ENCODE data around the gene DTNBP1. TPM values are rescaled to one million over a fixed set of nuclear protein-coding genes. Genes with fewer than 3 reads are reported as not detected.

Gene DTNBP1
- total and polyA plus RNA-seq, 2 experiments from 2014 or later, result 0.32 to 15.8 TPM

- H3F3A ChIP-seq (ENCODE audit: insufficient read depth), result no peaks in the 10 kb centered on the region
- no peaks in the 10 kb centered on the region for H4K20me1 ChIP-seq (ENCODE audit: insufficient read depth)
- no peak overlapping the region for H2AFZ ChIP-seq
- H3K4me1 ChIP-seq (ENCODE audit: insufficient read depth), result no peaks in the 10 kb centered on the region
- DNase-seq, result no peak
- H3K9ac ChIP-seq, result no peak overlapping the region
- H3K9me3 ChIP-seq (ENCODE audit: low read depth), result no peaks in the 10 kb centered on the region
- in situ Hi-C loops (cut with MboI), result no loop called here
- no peak overlapping the region for H3K27ac ChIP-seq
- no peaks in the 10 kb centered on the region; the same call in 1 of the 2 replicates for H3K36me3 ChIP-seq (ENCODE audit: low read depth)
- no peaks in the 10 kb centered on the region for H3K27me3 ChIP-seq (replicated peaks; ENCODE audit: insufficient read depth)
- H3K79me2 ChIP-seq (ENCODE audit: insufficient read depth), result no peaks in the 10 kb centered on the region
- H3K9me2 ChIP-seq (ENCODE audit: insufficient read depth), result no peaks in the 10 kb centered on the region
- H3K4me3 ChIP-seq, result no peak overlapping the region
- TF ChIP-seq EZH2 (IDR thresholded peaks at IDR 0.05; ENCODE audit: insufficient read depth, poor library complexity, severe bottlenecking), result no peak
- TF ChIP-seq EZH2phosphoT487 (IDR thresholded peaks at IDR 0.05; ENCODE audit: insufficient read depth, low read depth), result no peak
- no peak overlapping the region for H3K4me2 ChIP-seq (ENCODE audit: unreplicated experiment)
These were observed 24.5 kb downstream of the DTNBP1 start for GRCh38 chr6:15638373-15638772.

DNA sequence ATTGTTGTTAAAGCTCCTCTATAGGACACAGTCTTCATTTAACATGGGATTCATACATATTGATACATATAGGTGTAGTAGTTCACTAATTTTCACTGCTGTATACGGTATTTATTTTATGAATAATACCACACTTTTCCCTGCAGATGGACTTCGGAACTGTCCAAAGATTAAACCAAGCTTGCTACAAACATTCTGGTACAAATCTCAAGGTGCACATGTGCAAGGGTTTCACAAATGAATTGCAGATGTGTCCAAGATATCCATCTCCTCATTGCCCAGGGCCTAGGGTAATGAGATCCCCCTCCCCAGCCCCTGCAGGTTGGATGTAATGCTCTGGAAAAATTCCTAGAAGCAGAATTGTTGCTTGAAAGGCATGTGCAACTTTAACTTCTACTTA, 31.4 kb downstream of the DTNBP1 start:
- Histone ChIP-seq H2AFZ (no peak overlapping the region), H3K9me2 (ENCODE audit: insufficient read depth) (no peaks in the 10 kb centered on the region), H3K9ac (no peak overlapping the region), H3K4me3 (no peak overlapping the region), H3F3A (ENCODE audit: insufficient read depth) (peaks cover 18% of the 10 kb centered on the region), H3K79me2 (ENCODE audit: insufficient read depth) (no peaks in the 10 kb centered on the region), H3K4me2 (ENCODE audit: unreplicated experiment) (no peak overlapping the region), H3K9me3 (ENCODE audit: low read depth) (no peaks in the 10 kb centered on the region), H3K36me3 (ENCODE audit: low read depth) (no peaks in the 10 kb centered on the region), H3K27me3 (replicated peaks; ENCODE audit: insufficient read depth) (no peaks in the 10 kb centered on the region), H3K4me1 (ENCODE audit: insufficient read depth) (peaks cover 24% of the 10 kb centered on the region), H3K27ac (no peak overlapping the region), H4K20me1 (ENCODE audit: insufficient read depth) (no peaks in the 10 kb centered on the region)
- WGBS, 2 experiments (ENCODE audit: low coverage in 1 of 2, low lambda C conversion rate in 2 of 2, missing lambda C conversion rate in 2 of 2), result 38 to 42% methylated on average over 2 of the region's 2 CpGs
- no peak for TF ChIP-seq EZH2 (IDR thresholded peaks at IDR 0.05; ENCODE audit: insufficient read depth, poor library complexity, severe bottlenecking)
- no peak for TF ChIP-seq EZH2phosphoT487 (IDR thresholded peaks at IDR 0.05; ENCODE audit: insufficient read depth, low read depth)
- DNase-seq, result no peak
- in situ Hi-C loops (cut with MboI), result no loop called here

GRCh38 chr6:15630202-15630601, 32.6 kb downstream of the DTNBP1 start:
- H2AFZ ChIP-seq, result no peak overlapping the region
- H3K9me2 ChIP-seq (ENCODE audit: insufficient read depth), result no peaks in the 10 kb centered on the region
- no peaks in the 10 kb centered on the region for H3K9me3 ChIP-seq (ENCODE audit: low read depth)
- DNase-seq, result no peak
- H3K27ac ChIP-seq, result no peak overlapping the region
- H3K4me1 ChIP-seq (ENCODE audit: insufficient read depth), result peaks cover 24% of the 10 kb centered on the region
- TF ChIP-seq EZH2 (IDR thresholded peaks at IDR 0.05; ENCODE audit: insufficient read depth, poor library complexity, severe bottlenecking) (no peak), EZH2phosphoT487 (IDR thresholded peaks at IDR 0.05; ENCODE audit: insufficient read depth, low read depth) (no peak)
- in situ Hi-C loops (cut with MboI), result no loop called here
- no peak overlapping the region for H3K9ac ChIP-seq
- H3K27me3 ChIP-seq (replicated peaks; ENCODE audit: insufficient read depth), result no peaks in the 10 kb centered on the region
- H3K4me2 ChIP-seq (ENCODE audit: unreplicated experiment), result no peak overlapping the region
- H3K79me2 ChIP-seq (ENCODE audit: insufficient read depth), result no peaks in the 10 kb centered on the region
- H3K36me3 ChIP-seq (ENCODE audit: low read depth), result no peaks in the 10 kb centered on the region
- no peak overlapping the region for H3K4me3 ChIP-seq
- peaks cover 18% of the 10 kb centered on the region for H3F3A ChIP-seq (ENCODE audit: insufficient read depth)
- 90 to 92% methylated on average over 1 of the region's 1 CpG for WGBS, 2 experiments (ENCODE audit: low coverage in 1 of 2, low lambda C conversion rate in 2 of 2, missing lambda C conversion rate in 2 of 2)
- no peaks in the 10 kb centered on the region for H4K20me1 ChIP-seq (ENCODE audit: insufficient read depth)

DNA sequence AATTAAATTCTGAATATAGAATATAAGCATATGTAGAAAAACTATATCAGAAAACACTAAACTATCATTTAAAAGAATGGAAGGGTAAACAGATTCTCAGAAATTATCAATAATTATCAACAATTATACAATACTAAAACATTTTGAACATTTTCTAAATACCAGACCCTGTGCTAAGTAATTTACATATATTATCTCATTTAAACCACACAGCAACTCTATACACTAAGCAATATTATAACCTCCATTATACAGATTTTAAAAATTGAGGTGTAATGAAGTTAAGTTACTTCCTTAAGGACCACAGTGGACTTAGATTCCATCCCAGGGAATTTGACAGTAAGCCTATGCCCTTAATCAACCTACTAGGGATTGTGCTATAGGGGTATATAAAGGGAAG, 33.3 kb downstream of the DTNBP1 start:
- no peak for TF ChIP-seq EZH2phosphoT487 (IDR thresholded peaks at IDR 0.05; ENCODE audit: insufficient read depth, low read depth)
- TF ChIP-seq EZH2 (IDR thresholded peaks at IDR 0.05; ENCODE audit: insufficient read depth, poor library complexity, severe bottlenecking), result no peak
- Histone ChIP-seq H4K20me1 (ENCODE audit: insufficient read depth) (no peaks in the 10 kb centered on the region), H3K27me3 (replicated peaks; ENCODE audit: insufficient read depth) (no peaks in the 10 kb centered on the region), H3K79me2 (ENCODE audit: insufficient read depth) (no peaks in the 10 kb centered on the region), H3K9me2 (ENCODE audit: insufficient read depth) (no peaks in the 10 kb centered on the region), H3K36me3 (ENCODE audit: low read depth) (no peaks in the 10 kb centered on the region), H2AFZ (no peak overlapping the region), H3K9me3 (ENCODE audit: low read depth) (no peaks in the 10 kb centered on the region), H3F3A (ENCODE audit: insufficient read depth) (peaks cover 18% of the 10 kb centered on the region), H3K27ac (no peak overlapping the region), H3K4me3 (no peak overlapping the region), H3K4me1 (ENCODE audit: insufficient read depth) (peaks cover 24% of the 10 kb centered on the region), H3K9ac (no peak overlapping the region), H3K4me2 (ENCODE audit: unreplicated experiment) (no peak overlapping the region)
- DNase-seq, result no peak
- in situ Hi-C loops (cut with MboI), result no loop called here

DNA sequence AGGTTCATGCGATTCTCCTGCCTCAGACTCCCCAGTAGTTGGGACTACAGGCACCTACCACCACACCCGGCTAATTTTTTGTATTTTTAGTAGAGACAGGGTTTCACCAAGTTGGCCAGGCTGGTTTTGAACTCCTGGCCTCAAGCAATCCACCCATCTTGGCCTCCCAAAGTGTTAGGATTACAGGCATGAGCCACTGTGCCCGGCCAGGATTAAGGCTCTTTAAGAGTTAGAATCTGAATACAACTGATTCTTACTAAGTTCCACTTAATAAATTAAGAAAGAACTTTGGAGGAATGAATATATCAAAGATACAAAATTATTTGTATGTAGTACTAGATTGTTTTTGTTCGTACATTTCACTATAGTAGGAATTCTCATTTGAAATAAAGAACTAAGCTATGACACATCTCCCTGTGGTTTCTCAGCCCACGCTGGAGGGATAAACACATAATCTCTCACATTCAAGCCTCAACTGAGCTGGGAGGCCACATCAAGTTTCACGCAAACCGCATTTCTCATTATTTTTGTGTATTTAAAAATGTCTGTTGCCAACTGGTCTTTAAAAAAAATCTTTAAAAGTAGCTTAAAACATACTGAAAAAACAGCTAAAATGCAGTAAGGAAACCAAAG, 34.2 kb downstream of the DTNBP1 start:
- Histone ChIP-seq H4K20me1 (ENCODE audit: insufficient read depth) (no peaks in the 10 kb centered on the region), H3K4me2 (ENCODE audit: unreplicated experiment) (peak overlapping the region; percentile 60), H3K36me3 (ENCODE audit: low read depth) (no peaks in the 10 kb centered on the region), H3K4me3 (peak overlapping the region; percentile 28), H3K4me1 (ENCODE audit: insufficient read depth) (peaks cover 24% of the 10 kb centered on the region), H3K9me3 (ENCODE audit: low read depth) (no peaks in the 10 kb centered on the region), H3K27me3 (replicated peaks; ENCODE audit: insufficient read depth) (no peaks in the 10 kb centered on the region), H3K9me2 (ENCODE audit: insufficient read depth) (no peaks in the 10 kb centered on the region), H3F3A (ENCODE audit: insufficient read depth) (peaks cover 18% of the 10 kb centered on the region), H3K27ac (peak overlapping the region; percentile 58), H2AFZ (no peak overlapping the region), H3K9ac (peak overlapping the region; percentile 37), H3K79me2 (ENCODE audit: insufficient read depth) (no peaks in the 10 kb centered on the region)
- in situ Hi-C loops (cut with MboI), result no loop called here
- TF ChIP-seq EZH2phosphoT487 (IDR thresholded peaks at IDR 0.05; ENCODE audit: insufficient read depth, low read depth) (no peak), EZH2 (IDR thresholded peaks at IDR 0.05; ENCODE audit: insufficient read depth, poor library complexity, severe bottlenecking) (no peak)
- DNase-seq, result peak; percentile 91
- WGBS, 2 experiments (ENCODE audit: low coverage in 1 of 2, low lambda C conversion rate in 2 of 2, missing lambda C conversion rate in 2 of 2), result 34 to 36% methylated on average over 7 of the region's 7 CpGs

Data from GM23248 (cell line).